ENCODE data around the gene GJD4.

DNA sequence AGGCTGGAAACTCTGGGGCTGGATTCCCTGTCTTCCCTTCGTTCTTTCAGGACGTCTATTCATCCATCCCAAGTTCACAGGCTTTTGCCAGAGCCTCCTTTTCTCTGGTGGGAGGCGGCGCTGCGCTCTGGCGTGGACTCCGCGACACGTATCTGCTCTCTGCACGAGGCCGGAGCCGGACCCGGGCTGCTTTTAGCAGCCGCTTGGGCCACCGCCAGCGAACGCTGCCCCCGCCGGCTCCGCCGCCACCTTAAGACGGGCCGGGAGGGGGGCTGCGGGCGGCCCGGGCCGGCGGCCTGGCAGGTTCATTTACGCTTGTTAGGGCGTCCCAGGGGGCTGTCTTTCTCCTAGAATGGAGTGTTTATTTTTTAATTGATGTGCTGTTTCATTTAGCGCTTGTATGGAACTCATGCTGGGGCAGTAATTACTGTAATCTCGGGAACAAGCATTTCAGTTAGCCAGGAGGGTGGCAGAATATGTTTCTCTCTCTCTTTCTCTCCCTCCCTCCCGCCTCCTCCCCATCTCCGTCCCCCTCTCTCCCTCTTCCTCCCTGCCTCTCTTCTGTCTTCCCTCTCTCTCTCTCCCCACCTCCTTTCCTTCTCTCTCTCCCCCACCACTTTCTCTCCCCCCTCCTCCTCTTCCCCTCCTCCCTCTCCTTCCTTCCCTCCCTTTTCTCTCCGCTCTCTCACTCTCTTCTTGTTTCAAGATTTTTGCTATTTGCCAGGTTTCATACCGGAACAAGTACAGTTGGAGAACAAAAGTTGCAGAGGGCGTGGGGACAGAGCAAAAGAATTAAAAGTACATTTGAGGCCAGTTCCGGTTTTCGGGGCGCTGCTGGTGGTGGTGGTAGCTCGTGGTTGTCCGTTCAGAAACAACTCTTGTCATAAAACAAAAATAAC is 38.3 kb downstream of the GJD4 start:
- no peak for TF ChIP-seq POLR2A (IDR thresholded peaks at IDR 0.05; ENCODE audit: low read length)
- no peak for TF ChIP-seq GATA1 (IDR thresholded peaks at IDR 0.05; ENCODE audit: low read depth, low read length)
